Activated T-helper 1 cell treated with anti-CD3 and anti-CD28 coated beads, Interleukin-12 subunit alpha, Interleukin-12 subunit beta, Interleukin-2, Interleukin-4 antibody, amounts not matched to agents 30 ng/mL and 10 ng/mL and 1 ng/mL, durations not matched to agents 14 hours and 24 hours and 36 hours (primary cell): ENCODE measurements around the gene GRK4. TPM values are rescaled to one million over a fixed set of nuclear protein-coding genes. Genes with fewer than 3 reads are reported as not detected.

Experiments
- DNase-seq: peaks from one replicate; pipeline ENCODE4 v3.0.0; 2021; ENCODE audit warnings: low spot score
- H3K27ac Mint-ChIP-seq: one replicate; pipeline ENCODE4 v1.8.0; 2021; ENCODE audit warnings: mild to moderate bottlenecking, mixed read lengths
- H3K27me3 Mint-ChIP-seq: one replicate; pipeline ENCODE4 v1.8.0; 2022; ENCODE audit warnings: mild to moderate bottlenecking, moderate library complexity, mixed read lengths; ENCODE audit not compliant: insufficient read depth
- H3K36me3 Mint-ChIP-seq: one replicate; pipeline ENCODE4 v1.8.0; 2021; ENCODE audit warnings: low read depth, mixed read lengths
- H3K4me1 Mint-ChIP-seq: one replicate; pipeline ENCODE4 v1.8.0; 2021; ENCODE audit warnings: low read depth, mixed read lengths
- H3K4me3 Mint-ChIP-seq: one replicate; pipeline ENCODE4 v1.8.0; 2021; ENCODE audit warnings: mild to moderate bottlenecking, moderate library complexity, mixed read lengths
- H3K9me3 Mint-ChIP-seq: one replicate; pipeline ENCODE4 v1.8.0; 2021; ENCODE audit warnings: mixed read lengths
- intact Hi-C: fragments of 100-400 bp; cut with micrococcal nuclease; formaldehyde crosslinking; loops from one replicate; pipeline ENCODE4 v1.15.1; 2024
- total RNA-seq: library from RNA; stranded (reverse); gene quantifications from 2 replicates; pipeline ENCODE4 v1.2.3, GENCODE V29; 2022

The GRK4 gene
- total RNA-seq, 1 donor from 2014 or later: 4.4 TPM

GRCh38 chr4:2996415-2996814, 33.0 kb downstream of the GRK4 start:
- peaks cover 10% of the 10 kb centered on the region for H3K27me3 Mint-ChIP-seq
- no peak overlapping the region for H3K4me3 Mint-ChIP-seq
- intact Hi-C loops: no loop called here
- DNase-seq: no peak
- no peak overlapping the region for H3K27ac Mint-ChIP-seq
- H3K9me3 Mint-ChIP-seq: no peaks in the 10 kb centered on the region
- H3K4me1 Mint-ChIP-seq: no peaks in the 10 kb centered on the region
- no peaks in the 10 kb centered on the region for H3K36me3 Mint-ChIP-seq

- Mint-ChIP-seq H3K27me3 (peaks cover 8% of the 10 kb centered on the region), H3K27ac (no peak overlapping the region), H3K9me3 (no peaks in the 10 kb centered on the region), H3K4me1 (no peaks in the 10 kb centered on the region), H3K4me3 (no peak overlapping the region), H3K36me3 (no peaks in the 10 kb centered on the region)
- no peak for DNase-seq
- intact Hi-C loops: no loop called here
These were observed 44.4 kb downstream of the GRK4 start for GRCh38 chr4:3007724-3008123.

GRCh38 chr4:3009422-3009821, 46.1 kb downstream of the GRK4 start:
- intact Hi-C loops: loop anchor here (1.0 kb wide), 1 partner anchor 28 kb away; no protein-coding TSS in a partner anchor
- no peak overlapping the region for H3K27ac Mint-ChIP-seq

GRCh38 chr4:3010577-3010976, 47.2 kb downstream of the GRK4 start:
- H3K36me3 Mint-ChIP-seq: no peaks in the 10 kb centered on the region
- no peak for DNase-seq
- no peaks in the 10 kb centered on the region for H3K9me3 Mint-ChIP-seq
- no peak overlapping the region for H3K27ac Mint-ChIP-seq
- intact Hi-C loops: no loop called here
- peaks cover 10% of the 10 kb centered on the region for H3K4me1 Mint-ChIP-seq
- H3K4me3 Mint-ChIP-seq: no peak overlapping the region
- H3K27me3 Mint-ChIP-seq: peaks cover 8% of the 10 kb centered on the region

More at GRCh38 chr4:3009422-3009821, 46.1 kb downstream of the GRK4 start:
- DNase-seq: no peak
- Mint-ChIP-seq H3K36me3 (no peaks in the 10 kb centered on the region), H3K27me3 (peaks cover 11% of the 10 kb centered on the region), H3K4me3 (no peak overlapping the region), H3K4me1 (peaks cover 10% of the 10 kb centered on the region), H3K9me3 (no peaks in the 10 kb centered on the region)

GRCh38 chr4:3010998-3011397, 47.6 kb downstream of the GRK4 start:
- Mint-ChIP-seq H3K4me1 (peaks cover 10% of the 10 kb centered on the region), H3K27ac (no peak overlapping the region), H3K27me3 (peaks cover 7% of the 10 kb centered on the region), H3K9me3 (no peaks in the 10 kb centered on the region), H3K36me3 (no peaks in the 10 kb centered on the region), H3K4me3 (no peak overlapping the region)
- intact Hi-C loops: no loop called here
- no peak for DNase-seq

- H3K4me1 Mint-ChIP-seq: peaks cover 10% of the 10 kb centered on the region
- H3K27me3 Mint-ChIP-seq: peaks cover 7% of the 10 kb centered on the region
- H3K4me3 Mint-ChIP-seq: no peak overlapping the region
- H3K36me3 Mint-ChIP-seq: no peaks in the 10 kb centered on the region
- DNase-seq: no peak
- H3K9me3 Mint-ChIP-seq: no peaks in the 10 kb centered on the region
- intact Hi-C loops: no loop called here
- H3K27ac Mint-ChIP-seq: no peak overlapping the region
These were observed 48.3 kb downstream of the GRK4 start for GRCh38 chr4:3011456-3012220.

- Mint-ChIP-seq H3K4me1 (peaks cover 10% of the 10 kb centered on the region), H3K4me3 (no peak overlapping the region), H3K36me3 (no peaks in the 10 kb centered on the region), H3K9me3 (no peaks in the 10 kb centered on the region), H3K27ac (no peak overlapping the region), H3K27me3 (peaks cover 9% of the 10 kb centered on the region)
- no peak for DNase-seq
- intact Hi-C loops: no loop called here
These were observed 50.0 kb downstream of the GRK4 start for GRCh38 chr4:3013323-3013722.

GRCh38 chr4:3013839-3014350, 50.5 kb downstream of the GRK4 start:
- peaks cover 11% of the 10 kb centered on the region for H3K27me3 Mint-ChIP-seq
- intact Hi-C loops: no loop called here
- DNase-seq: no peak
- peaks cover 10% of the 10 kb centered on the region for H3K4me1 Mint-ChIP-seq
- no peaks in the 10 kb centered on the region for H3K36me3 Mint-ChIP-seq
- no peak overlapping the region for H3K4me3 Mint-ChIP-seq
- H3K27ac Mint-ChIP-seq: peak overlapping the region; percentile 27
- H3K9me3 Mint-ChIP-seq: no peaks in the 10 kb centered on the region

- no peak overlapping the region for H3K27ac Mint-ChIP-seq
- peaks cover 10% of the 10 kb centered on the region for H3K4me1 Mint-ChIP-seq
- H3K27me3 Mint-ChIP-seq: peaks cover 22% of the 10 kb centered on the region
- no peaks in the 10 kb centered on the region for H3K36me3 Mint-ChIP-seq
- no peaks in the 10 kb centered on the region for H3K9me3 Mint-ChIP-seq
- no peak for DNase-seq
- intact Hi-C loops: no loop called here
- no peak overlapping the region for H3K4me3 Mint-ChIP-seq
These were observed 53.6 kb downstream of the GRK4 start for GRCh38 chr4:3016961-3017360.

GRCh38 chr4:3017504-3017903, 54.1 kb downstream of the GRK4 start:
- Mint-ChIP-seq H3K27ac (no peak overlapping the region), H3K4me3 (no peak overlapping the region), H3K4me1 (peaks cover 10% of the 10 kb centered on the region), H3K9me3 (no peaks in the 10 kb centered on the region), H3K36me3 (no peaks in the 10 kb centered on the region), H3K27me3 (peaks cover 22% of the 10 kb centered on the region)
- DNase-seq: no peak
- intact Hi-C loops: no loop called here

- no peak overlapping the region for H3K4me3 Mint-ChIP-seq
- intact Hi-C loops: no loop called here
- no peak for DNase-seq
- H3K4me1 Mint-ChIP-seq: no peaks in the 10 kb centered on the region
- no peak overlapping the region for H3K27ac Mint-ChIP-seq
- peaks cover 4% of the 10 kb centered on the region for H3K9me3 Mint-ChIP-seq
- no peaks in the 10 kb centered on the region for H3K36me3 Mint-ChIP-seq
- peaks cover 20% of the 10 kb centered on the region for H3K27me3 Mint-ChIP-seq
These were observed 55.9 kb downstream of the GRK4 start for GRCh38 chr4:3019145-3019846.

- no peak overlapping the region for H3K4me3 Mint-ChIP-seq
- no peaks in the 10 kb centered on the region for H3K36me3 Mint-ChIP-seq
- DNase-seq: no peak
- H3K27me3 Mint-ChIP-seq: peaks cover 22% of the 10 kb centered on the region
- no peak overlapping the region for H3K27ac Mint-ChIP-seq
- no peaks in the 10 kb centered on the region for H3K4me1 Mint-ChIP-seq
- intact Hi-C loops: no loop called here
- peaks cover 4% of the 10 kb centered on the region for H3K9me3 Mint-ChIP-seq
These were observed 57.8 kb downstream of the GRK4 start for GRCh38 chr4:3021127-3021526.

GRCh38 chr4:3021627-3022026, 58.3 kb downstream of the GRK4 start:
- intact Hi-C loops: no loop called here
- no peak overlapping the region for H3K4me3 Mint-ChIP-seq
- no peak overlapping the region for H3K27ac Mint-ChIP-seq
- H3K4me1 Mint-ChIP-seq: no peaks in the 10 kb centered on the region
- peaks cover 4% of the 10 kb centered on the region for H3K9me3 Mint-ChIP-seq
- no peaks in the 10 kb centered on the region for H3K36me3 Mint-ChIP-seq
- no peak for DNase-seq
- H3K27me3 Mint-ChIP-seq: peaks cover 22% of the 10 kb centered on the region
